C4-2B (cell line): ENCODE results near the gene IDH3B.

Experiments used
- H3K27ac ChIP-seq: fragments of 450-650 bp; 2 replicates; pipeline ENCODE4 v1.5.1; 2017
- CTCF ChIP-seq: fragments of 450-650 bp; conservative IDR thresholded peaks from 2 replicates; pipeline ENCODE4 v1.5.1; 2017; ENCODE audit warnings: mild to moderate bottlenecking
- ZFX ChIP-seq: fragments of 450-650 bp; IDR thresholded peaks from 2 replicates; pipeline ENCODE4 v1.6.1; 2017

Gene IDH3B

GRCh38 chr20:2706688-2707352 lies 42.8 kb upstream of the IDH3B start:
- H3K27ac ChIP-seq: no peak overlapping the region
- TF ChIP-seq CTCF (no peak), ZFX (no peak)

GRCh38 chr20:2705931-2706645 lies 42.1 kb upstream of the IDH3B start:
- TF ChIP-seq ZFX: no peak
- TF ChIP-seq CTCF: no peak
- H3K27ac ChIP-seq: no peak overlapping the region

- TF ChIP-seq CTCF (no peak), ZFX (no peak)
- no peak overlapping the region for H3K27ac ChIP-seq
Observed at GRCh38 chr20:2703716-2704475, 39.9 kb upstream of the IDH3B start.

- TF ChIP-seq CTCF: no peak
- TF ChIP-seq ZFX: no peak
- no peak overlapping the region for H3K27ac ChIP-seq
Observed at GRCh38 chr20:2701671-2702081, 37.7 kb upstream of the IDH3B start.

- no peak for TF ChIP-seq ZFX
- TF ChIP-seq CTCF: no peak
- no peak overlapping the region for H3K27ac ChIP-seq
Observed at GRCh38 chr20:2700913-2701620, 37.1 kb upstream of the IDH3B start.

GRCh38 chr20:2699775-2700413 lies 35.9 kb upstream of the IDH3B start:
- no peak for TF ChIP-seq ZFX
- TF ChIP-seq CTCF: no peak
- no peak overlapping the region for H3K27ac ChIP-seq
